Measurements from ENCODE around the gene CFAP73. TPM values are rescaled to one million over a fixed set of nuclear protein-coding genes. Genes with fewer than 3 reads are reported as not detected.
A peak's percentile ranks its signal among the peaks of the same experiment; 100 is the strongest.

CFAP73 gene
- total and polyA plus RNA-seq, 2 of the 8 experiments (the other 6 are each of a cell fraction or from before 2014, with no cell fraction given), result 0.45 to 0.56 TPM

- TF ChIP-seq SAP30 (IDR thresholded peaks at IDR 0.05; ENCODE audit: insufficient read depth, insufficient replicate concordance, low read length) (no peak), SRF (IDR thresholded peaks at IDR 0.05; ENCODE audit: low read depth, low read length) (no peak), E2F6 (IDR thresholded peaks at IDR 0.05) (no peak; the same call in 1 of the 2 replicates), ASH2L (IDR thresholded peaks at IDR 0.05; ENCODE audit: low read length) (peak; percentile 61), SIN3A (conservative IDR thresholded peaks at IDR 0.05 in 1 of 2, IDR thresholded peaks at IDR 0.05 in 1 of 2; ENCODE audit: low read depth in 1 of 2, low read length in 2 of 2) (no peak; a peak in 2 of 4 replicates), SP1 (IDR thresholded peaks at IDR 0.05; ENCODE audit: low read depth, low read length) (peak; percentile 66; the same call in 1 of the 2 replicates), POLR2AphosphoS5 (IDR thresholded peaks at IDR 0.05; ENCODE audit: low read depth, low read length) (peak; percentile 62), CREB1 (IDR thresholded peaks at IDR 0.05) (0 out of 2 replicates have a peak, but pooled peaks have one; percentile 46), HDAC6 (IDR thresholded peaks at IDR 0.05; ENCODE audit: low read depth, low read length) (no peak), BCL11A (IDR thresholded peaks at IDR 0.05; ENCODE audit: low read depth in 2 of 2, low read length in 2 of 2) (no peak), SIX5 (IDR thresholded peaks at IDR 0.05; ENCODE audit: low read depth, low read length) (0 out of 2 replicates have a peak, but pooled peaks have one; percentile 22), EP300 (IDR thresholded peaks at IDR 0.05; ENCODE audit: borderline replicate concordance in 1 of 2, low read depth in 2 of 2, low read length in 2 of 2) (peak in 1 of 2 experiments; percentile 95; a peak in 2 of 3 replicates), TAF7 (optimal IDR thresholded peaks at IDR 0.05; ENCODE audit: borderline replicate concordance, low read depth, low read length) (peak; percentile 66), TAF1 (IDR thresholded peaks at IDR 0.05; ENCODE audit: low read depth, low read length) (peak; percentile 84; the same call in 1 of the 2 replicates), RFX5 (IDR thresholded peaks at IDR 0.05; ENCODE audit: borderline replicate concordance, low read depth, low read length) (no peak), KDM4A (IDR thresholded peaks at IDR 0.05; ENCODE audit: low read depth, low read length, severe bottlenecking) (peak; percentile 87)
Observed at GRCh38 chr12:113185180-113186032, 35.9 kb downstream of the CFAP73 start, which contains the start of the genes DDX54 and RITA1 (continued).

Measured in H1 (cell line).